HG02642 (cell line): ENCODE measurements around the gene GAPVD1.
"Not testable (repeated sequence)": the region's sequence is repeated elsewhere in the genome, so short reads cannot be mapped to it uniquely, and the experiment has no call there.

Experiments used
- ATAC-seq: cut with Tn5 transposase; IDR thresholded peaks from one replicate; pipeline ENCODE4 v1.9.1; 2021; ENCODE audit warnings: mild to moderate bottlenecking; ENCODE audit not compliant: unreplicated experiment, poor library complexity

Gene GAPVD1

DNA sequence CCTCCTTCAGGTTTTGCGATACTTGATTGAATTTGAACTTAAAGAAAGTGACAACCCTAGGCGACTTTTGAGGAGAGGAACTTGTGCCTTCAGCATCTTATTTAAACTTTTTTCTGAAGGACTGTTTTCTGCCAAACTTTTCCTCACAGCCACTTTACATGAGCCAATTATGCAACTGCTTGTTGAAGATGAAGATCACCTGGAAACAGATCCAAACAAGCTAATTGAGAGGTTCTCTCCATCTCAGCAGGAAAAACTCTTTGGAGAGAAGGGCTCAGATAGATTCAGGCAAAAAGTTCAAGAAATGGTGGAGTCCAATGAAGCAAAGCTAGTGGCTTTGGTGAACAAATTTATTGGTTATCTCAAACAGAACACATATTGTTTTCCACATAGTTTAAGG is 40.6 kb downstream of the GAPVD1 start:
- ATAC-seq: no peak

DNA sequence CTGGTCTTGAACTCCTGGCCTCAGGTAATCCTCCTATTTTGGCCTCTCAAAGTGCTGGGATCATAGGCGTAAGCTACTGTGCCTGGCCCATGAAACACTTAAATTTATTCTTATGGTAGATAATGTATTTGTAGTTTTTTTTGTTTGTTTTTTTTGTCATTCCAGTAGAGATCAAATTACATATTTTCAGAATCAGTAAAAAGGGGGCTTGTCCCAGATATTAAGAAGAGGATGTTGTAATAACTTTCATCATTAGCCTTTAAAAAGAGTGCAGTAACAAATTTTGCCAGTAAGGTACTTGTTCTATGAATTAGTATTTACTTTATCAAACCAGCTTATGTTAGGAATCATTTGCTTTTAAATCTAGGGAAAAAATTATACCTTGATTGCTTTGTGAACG is 42.6 kb downstream of the GAPVD1 start:
- no peak for ATAC-seq

GRCh38 chr9:125312411-125312810 is 50.8 kb downstream of the GAPVD1 start:
- ATAC-seq: no peak

DNA sequence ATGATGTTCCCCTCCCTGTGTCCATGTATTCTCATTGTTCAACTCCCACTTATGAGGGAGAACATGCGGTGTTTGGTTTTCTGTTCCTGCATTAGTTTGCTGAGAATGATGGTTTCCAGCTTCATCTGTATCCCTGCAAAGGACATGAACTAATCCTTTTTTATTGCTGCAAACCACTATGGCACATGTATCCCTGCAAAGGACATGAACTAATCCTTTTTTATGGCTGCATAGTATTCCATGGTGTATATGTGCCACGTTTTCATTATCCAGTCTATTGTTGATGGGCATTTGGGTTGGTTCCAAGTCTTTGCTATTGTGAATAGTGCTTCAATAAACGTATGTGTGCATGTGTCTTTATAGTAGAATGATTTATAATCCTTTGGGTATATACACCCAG is 54.7 kb downstream of the GAPVD1 start:
- not testable (repeated sequence) for ATAC-seq

- no peak for ATAC-seq
Observed at GRCh38 chr9:125317704-125318103, 56.1 kb downstream of the GAPVD1 start.

- ATAC-seq: no peak
Observed at GRCh38 chr9:125321496-125321895, 59.9 kb downstream of the GAPVD1 start.

DNA sequence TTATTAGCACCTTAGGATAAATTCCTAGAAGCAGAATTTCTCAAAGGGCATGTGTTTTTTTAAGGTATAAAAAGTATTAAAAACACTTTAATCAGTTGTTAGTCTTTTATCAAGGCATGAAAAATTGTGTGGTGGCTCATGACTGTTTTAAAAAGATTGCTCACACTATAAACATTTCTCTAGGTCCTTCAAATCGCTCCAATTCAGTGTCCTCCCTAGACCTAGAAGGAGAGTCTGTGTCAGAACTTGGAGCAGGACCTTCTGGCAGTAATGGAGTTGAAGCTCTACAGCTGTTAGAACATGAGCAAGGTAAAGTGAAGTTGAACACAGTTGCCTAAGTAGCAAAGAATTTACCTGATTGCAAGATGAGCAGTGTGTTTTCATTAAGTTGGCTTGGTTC is 62.0 kb downstream of the GAPVD1 start:
- ATAC-seq: no peak

- no peak for ATAC-seq
Observed at GRCh38 chr9:125325826-125326225, 64.2 kb downstream of the GAPVD1 start.

DNA sequence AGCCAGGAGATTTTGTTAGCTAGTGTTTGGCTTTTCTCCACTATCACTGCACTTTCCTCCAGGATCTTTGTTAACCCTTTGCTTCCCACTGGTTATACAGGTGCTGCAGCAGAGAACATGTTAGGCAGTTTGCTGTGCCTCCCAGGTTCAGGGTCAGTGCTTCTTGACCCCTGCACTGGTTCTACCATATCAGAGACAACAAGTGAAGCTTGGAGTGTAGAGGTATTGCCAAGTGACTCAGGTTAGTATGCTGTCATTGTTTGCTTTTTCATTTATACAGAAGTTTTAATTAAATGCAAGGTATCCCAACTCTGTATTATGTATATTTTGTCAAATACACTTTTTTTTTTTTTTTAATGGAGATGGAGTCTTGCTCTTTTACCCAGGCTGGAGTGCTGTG is 68.4 kb downstream of the GAPVD1 start:
- no peak for ATAC-seq

GRCh38 chr9:125330587-125330986 is 69.0 kb downstream of the GAPVD1 start:
- no peak for ATAC-seq

- ATAC-seq: peak; percentile 80
Observed at GRCh38 chr9:125332527-125332926, 70.9 kb downstream of the GAPVD1 start.

DNA sequence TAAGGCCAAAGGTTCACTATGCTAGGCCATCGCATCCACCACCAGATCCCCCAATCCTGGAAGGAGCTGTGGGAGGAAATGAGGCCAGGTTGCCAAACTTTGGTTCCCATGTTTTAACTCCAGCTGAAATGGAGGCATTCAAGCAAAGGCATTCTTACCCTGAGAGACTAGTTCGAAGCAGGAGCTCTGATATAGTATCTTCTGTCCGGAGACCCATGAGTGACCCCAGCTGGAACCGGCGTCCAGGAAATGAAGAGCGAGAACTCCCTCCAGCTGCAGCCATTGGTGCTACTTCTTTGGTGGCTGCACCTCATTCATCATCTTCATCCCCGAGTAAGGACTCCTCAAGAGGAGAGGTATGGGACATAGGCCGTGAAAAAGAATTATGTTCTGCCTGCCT is 75.6 kb downstream of the GAPVD1 start:
- no peak for ATAC-seq

GRCh38 chr9:125338929-125339328 is 77.3 kb downstream of the GAPVD1 start:
- ATAC-seq: no peak

GRCh38 chr9:125341566-125341965 is 79.9 kb downstream of the GAPVD1 start:
- no peak for ATAC-seq

GRCh38 chr9:125343518-125344275 is 82.1 kb downstream of the GAPVD1 start:
- ATAC-seq: no peak

DNA sequence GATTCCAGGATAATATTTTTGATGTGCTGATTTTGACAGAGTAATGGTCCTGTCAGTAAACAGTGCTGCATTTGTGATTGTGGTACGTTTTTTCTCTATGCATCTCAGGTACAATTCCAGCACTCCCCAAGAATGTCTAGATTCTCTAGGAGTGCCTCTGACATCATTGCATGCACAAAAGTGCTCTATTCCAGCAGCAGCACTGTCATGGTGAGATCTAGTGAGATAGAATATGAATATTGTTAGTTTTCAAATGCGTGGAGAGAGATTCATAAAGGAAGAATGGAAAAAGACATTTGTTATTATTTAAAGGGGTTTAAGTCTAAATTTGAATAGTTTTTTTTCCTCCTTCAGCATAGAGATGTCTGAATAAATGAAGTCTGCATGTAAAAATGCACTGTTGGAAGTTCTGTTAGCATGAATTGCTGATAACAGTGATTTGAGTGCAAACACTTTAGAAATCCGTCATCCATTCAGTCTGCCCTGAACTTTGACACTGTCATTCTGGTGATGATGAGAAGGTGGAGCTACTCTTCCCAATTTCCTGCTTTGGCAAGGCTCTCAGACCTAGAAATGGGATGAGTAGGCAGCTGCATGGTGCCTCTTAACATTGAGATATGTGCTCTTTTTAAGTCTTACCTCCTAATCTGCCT is 84.6 kb downstream of the GAPVD1 start:
- ATAC-seq: no peak

DNA sequence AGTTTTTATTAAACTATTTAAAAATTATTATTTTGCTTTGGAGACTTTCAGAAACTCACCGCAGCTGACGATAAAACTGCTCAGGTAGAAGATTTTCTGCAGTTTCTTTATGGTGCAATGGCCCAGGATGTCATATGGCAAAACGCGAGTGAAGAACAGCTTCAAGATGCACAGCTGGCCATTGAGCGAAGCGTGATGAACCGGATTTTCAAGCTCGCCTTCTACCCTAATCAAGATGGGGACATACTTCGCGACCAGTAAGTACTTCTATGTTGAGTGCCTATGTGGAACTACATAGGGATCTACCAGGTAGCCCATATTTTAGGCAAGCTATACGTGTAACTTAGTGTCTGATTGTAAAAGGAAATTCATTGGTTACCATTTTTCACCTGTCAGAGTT is 94.0 kb downstream of the GAPVD1 start:
- no peak for ATAC-seq

DNA sequence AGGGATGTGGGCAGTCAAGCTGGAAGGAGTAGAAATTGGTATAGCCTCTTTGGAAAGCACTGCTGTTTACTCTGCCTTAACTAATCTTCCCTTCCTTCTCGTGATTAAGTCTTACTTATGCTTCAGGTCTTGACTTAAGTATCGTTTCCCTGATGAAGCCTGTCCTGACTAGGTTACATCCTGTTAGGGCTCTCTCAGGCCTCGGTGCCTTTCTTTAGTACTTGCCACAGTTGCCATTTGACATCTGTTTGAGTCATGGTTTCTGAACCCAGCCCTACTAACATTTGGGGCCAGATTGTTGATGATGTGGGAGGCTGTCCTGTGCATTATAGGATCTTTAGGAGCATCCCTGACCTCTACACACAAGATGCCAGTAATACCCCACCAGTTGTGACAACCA is 94.4 kb downstream of the GAPVD1 start:
- ATAC-seq: no peak

DNA sequence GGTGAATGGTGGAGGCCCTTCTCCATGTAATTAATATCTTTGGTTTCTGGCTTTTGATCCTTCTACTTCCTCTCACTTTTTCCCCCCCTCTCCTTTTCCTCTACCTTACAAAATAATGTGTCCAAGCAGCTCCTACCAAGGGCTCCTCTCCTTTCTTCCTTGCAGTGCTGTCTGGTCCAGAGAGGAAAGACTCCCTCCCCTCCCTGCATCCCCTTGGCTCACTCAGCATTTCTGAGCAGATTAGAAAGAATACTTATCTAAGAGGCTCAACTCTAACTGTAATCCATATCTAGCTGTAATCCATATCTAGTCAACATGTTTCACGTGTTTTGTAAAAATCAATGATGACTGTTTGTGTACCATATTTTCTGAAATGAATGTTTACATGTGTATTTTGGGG is 97.4 kb downstream of the GAPVD1 start:
- ATAC-seq: no peak

GRCh38 chr9:125360601-125361000 is 99.0 kb downstream of the GAPVD1 start:
- no peak for ATAC-seq

GRCh38 chr9:125361837-125362531 is 100.4 kb downstream of the GAPVD1 start:
- no peak for ATAC-seq
